NCI-H1417 treated with DMSO at 0.1 percent for 48 hours (cell line): Measurements from ENCODE around the gene MOGAT3.

Source experiments
- DNase-seq: peaks from one replicate; lab custom pipeline; 2025; lab: John Stamatoyannopoulos, UW

The MOGAT3 gene

GRCh38 chr7:101172005-101172853 is 28.6 kb downstream of the MOGAT3 start:
- peak; percentile 21 for DNase-seq

- DNase-seq, result no peak
These were observed 29.4 kb downstream of the MOGAT3 start for GRCh38 chr7:101171442-101171837.

- DNase-seq, result no peak
These were observed 30.0 kb downstream of the MOGAT3 start for GRCh38 chr7:101170617-101171441.

GRCh38 chr7:101169838-101170551 is 30.8 kb downstream of the MOGAT3 start:
- DNase-seq, result no peak

- DNase-seq, result no peak
These were observed 31.6 kb downstream of the MOGAT3 start for GRCh38 chr7:101169110-101169837.

- no peak for DNase-seq
These were observed 32.3 kb downstream of the MOGAT3 start for GRCh38 chr7:101168412-101169049.

GRCh38 chr7:101167645-101168411 is 33.0 kb downstream of the MOGAT3 start:
- DNase-seq, result no peak

- DNase-seq, result no peak
These were observed 33.8 kb downstream of the MOGAT3 start for GRCh38 chr7:101166909-101167644.

- DNase-seq, result no peak
These were observed 34.3 kb downstream of the MOGAT3 start for GRCh38 chr7:101166648-101166908.

- DNase-seq, result no peak
These were observed 34.7 kb downstream of the MOGAT3 start for GRCh38 chr7:101165958-101166647.

GRCh38 chr7:101165075-101165957 is 35.5 kb downstream of the MOGAT3 start, which contains the start of gene VGF:
Gene VGF (minus strand): TSS chr7:101165569. CDS start chr7:101164843, 726 bp downstream.
- DNase-seq, result peak; percentile 68

- no peak for DNase-seq
These were observed 36.6 kb downstream of the MOGAT3 start for GRCh38 chr7:101164071-101164840.

- no peak for DNase-seq
These were observed 37.4 kb downstream of the MOGAT3 start for GRCh38 chr7:101163279-101164070.

GRCh38 chr7:101162551-101163278 is 38.1 kb downstream of the MOGAT3 start:
- no peak for DNase-seq

GRCh38 chr7:101161692-101162471 is 39.0 kb downstream of the MOGAT3 start:
- no peak for DNase-seq
